Hematopoietic multipotent progenitor cell treated with erythropoietin and hydrocortisone succinate and interleukin-3 and kit ligand, for 17 days (in vitro differentiated cells): ENCODE data around the gene PITX1.

Experiments
- DNase-seq: peaks from one replicate; pipeline ENCODE4 v3.0.0-alpha.2; 2015; ENCODE audit warnings: low spot score

PITX1 gene

GRCh38 chr5:135028791-135029476 lies 5.1 kb downstream of the PITX1 start:
- DNase-seq = no peak

- DNase-seq = no peak
These were observed 6.1 kb downstream of the PITX1 start for GRCh38 chr5:135027697-135028615.

DNA sequence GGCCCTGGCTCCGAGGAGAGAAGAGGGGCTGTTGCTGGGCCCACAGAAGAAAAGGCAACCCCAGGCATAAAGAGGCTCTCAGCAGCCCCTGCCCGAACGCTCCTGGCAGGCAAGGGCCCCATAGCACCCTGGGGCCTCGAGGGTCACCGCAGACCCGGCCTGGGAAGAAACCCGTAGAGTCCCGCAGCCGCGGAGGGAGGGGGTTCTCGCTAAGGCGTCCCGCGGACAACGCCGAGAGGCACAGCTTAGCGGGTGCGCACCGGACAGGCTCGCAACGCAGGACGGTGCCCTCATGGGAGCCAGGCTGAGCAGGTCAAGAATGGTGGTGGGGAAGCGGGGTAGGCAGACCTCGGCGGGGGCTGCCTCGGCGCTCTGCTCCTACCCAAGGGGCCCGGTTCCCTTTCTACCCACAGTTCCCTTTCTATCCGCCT lies 6.7 kb downstream of the PITX1 start:
- DNase-seq = no peak

GRCh38 chr5:135026645-135027265 lies 7.3 kb downstream of the PITX1 start:
- no peak for DNase-seq

- no peak for DNase-seq
These were observed 8.0 kb downstream of the PITX1 start for GRCh38 chr5:135025730-135026644.

DNA sequence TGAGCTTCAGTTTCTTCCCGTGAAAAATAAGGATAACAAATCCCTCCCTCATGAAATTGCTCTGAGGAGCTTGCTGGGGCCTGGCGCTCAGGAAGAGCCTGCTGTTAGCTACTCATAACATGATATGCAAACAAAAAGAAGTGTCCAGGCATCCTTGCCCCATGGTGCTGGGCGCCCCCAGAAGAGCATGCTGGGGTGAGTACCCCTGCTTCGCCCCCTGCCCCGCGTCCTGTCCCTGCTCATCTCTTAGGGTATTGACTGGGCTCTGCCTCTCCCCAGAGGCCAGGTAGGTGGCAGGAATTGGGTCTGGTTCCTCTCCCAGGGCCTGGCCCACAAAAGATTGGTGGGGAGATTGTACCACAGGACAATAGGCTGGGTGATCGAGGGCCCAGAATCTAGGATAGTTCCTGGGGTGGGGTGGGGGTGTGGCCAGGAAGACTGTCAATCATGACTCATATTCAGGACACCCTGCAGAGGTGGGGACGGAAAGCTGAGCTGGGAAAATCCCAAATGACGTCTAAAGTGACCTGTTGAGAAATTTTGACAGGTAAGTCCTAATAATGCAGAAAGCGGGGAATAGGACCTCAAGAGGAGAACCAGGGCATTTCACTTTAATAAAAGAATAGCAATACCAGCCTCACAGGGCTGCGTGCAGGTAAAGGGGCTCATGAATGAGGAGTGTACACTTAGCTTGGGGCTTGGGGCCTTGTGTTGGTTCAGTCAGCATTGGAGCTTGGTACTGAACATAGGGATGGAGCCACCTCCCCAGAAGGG lies 8.9 kb downstream of the PITX1 start:
- no peak for DNase-seq

- DNase-seq = no peak
These were observed 13.7 kb downstream of the PITX1 start for GRCh38 chr5:135020111-135020895.

- DNase-seq = no peak
These were observed 14.7 kb downstream of the PITX1 start for GRCh38 chr5:135019314-135019713.

DNA sequence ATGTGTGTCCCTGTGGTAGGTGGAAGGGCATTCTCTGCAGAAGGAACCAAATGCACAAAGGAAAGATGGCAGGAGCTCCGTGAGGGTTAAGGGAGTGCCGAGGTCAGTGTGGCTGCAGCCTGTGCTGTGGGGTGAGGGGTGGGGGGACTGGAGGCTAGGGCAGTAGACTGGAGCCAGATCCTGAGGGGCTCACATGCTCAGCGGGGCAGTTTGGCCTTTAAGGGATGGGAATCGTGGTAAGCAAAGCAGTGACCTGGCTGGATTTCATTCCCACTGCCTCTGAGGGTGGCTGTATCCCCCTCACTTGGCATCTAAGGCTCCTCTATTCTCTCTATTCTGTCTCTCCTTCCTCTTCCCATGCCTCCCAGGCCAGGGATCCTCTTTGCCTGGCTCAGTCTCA lies 15.6 kb downstream of the PITX1 start:
- no peak for DNase-seq

DNA sequence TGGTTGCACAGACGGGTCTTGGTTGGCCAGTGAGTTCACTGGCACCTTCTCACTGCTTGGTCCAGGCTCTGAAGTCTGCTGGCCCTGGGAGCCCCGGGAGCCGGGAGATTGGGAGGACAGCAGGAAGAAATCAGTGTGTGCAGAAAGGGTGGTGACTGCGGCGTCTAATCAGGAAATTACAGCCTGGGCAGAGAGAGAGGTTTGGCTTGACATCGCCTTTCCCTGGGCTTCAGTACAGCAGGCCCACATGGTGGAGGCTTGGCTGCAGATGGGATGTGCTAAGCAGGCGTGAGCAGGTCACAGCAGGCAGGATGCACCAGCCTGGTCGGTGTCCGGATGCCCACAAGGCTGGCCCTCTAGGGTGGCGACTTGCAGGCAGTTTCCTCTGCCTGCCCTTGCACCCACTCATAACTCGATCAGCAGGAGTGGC lies 17.2 kb downstream of the PITX1 start:
- no peak for DNase-seq

GRCh38 chr5:135015942-135016341 lies 18.1 kb downstream of the PITX1 start:
- DNase-seq = no peak

GRCh38 chr5:135013947-135014570 lies 20.0 kb downstream of the PITX1 start:
- no peak for DNase-seq

DNA sequence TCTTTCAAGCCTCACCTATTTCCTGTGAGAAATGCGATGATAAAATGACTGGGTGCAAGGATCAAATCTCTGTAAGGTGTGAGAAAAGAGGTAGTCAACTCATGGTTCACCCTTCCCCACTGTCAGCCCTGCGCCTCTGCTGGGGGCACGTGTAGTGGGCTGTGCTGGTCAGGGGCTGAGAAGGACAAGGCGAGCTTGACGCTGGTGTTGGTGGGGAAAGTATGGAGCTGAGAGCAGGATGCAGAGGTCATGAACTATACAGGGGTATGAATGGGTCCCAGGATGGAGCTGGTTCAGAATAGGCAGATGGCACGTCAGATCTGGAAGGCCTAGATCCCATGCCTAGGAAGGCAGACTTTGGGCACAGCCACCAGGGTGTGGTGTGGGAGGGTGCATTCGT lies 20.6 kb downstream of the PITX1 start:
- no peak for DNase-seq

DNA sequence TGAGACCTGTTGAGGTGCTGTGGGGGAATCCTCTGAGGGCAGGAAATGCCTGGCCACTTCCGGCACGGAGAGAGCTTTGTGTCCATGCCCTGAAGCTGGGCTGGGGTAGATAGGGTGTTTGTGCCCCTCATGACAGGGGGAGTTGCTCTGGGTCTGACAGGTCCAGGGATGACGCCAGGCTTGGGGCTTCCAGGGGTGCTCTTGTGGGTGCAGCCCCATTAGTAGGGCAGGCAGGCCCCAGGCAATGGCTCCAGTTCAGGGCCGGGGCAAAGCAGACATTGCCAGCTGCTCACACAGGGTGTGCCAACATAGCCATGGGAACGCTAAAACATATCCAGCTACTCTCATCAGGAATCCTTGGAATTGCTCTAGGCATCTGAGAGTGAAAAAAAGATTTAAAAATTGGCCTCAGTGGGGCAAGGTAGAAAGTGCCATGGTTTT lies 21.1 kb downstream of the PITX1 start:
- no peak for DNase-seq

GRCh38 chr5:135012033-135012588 lies 21.9 kb downstream of the PITX1 start:
- no peak for DNase-seq

DNA sequence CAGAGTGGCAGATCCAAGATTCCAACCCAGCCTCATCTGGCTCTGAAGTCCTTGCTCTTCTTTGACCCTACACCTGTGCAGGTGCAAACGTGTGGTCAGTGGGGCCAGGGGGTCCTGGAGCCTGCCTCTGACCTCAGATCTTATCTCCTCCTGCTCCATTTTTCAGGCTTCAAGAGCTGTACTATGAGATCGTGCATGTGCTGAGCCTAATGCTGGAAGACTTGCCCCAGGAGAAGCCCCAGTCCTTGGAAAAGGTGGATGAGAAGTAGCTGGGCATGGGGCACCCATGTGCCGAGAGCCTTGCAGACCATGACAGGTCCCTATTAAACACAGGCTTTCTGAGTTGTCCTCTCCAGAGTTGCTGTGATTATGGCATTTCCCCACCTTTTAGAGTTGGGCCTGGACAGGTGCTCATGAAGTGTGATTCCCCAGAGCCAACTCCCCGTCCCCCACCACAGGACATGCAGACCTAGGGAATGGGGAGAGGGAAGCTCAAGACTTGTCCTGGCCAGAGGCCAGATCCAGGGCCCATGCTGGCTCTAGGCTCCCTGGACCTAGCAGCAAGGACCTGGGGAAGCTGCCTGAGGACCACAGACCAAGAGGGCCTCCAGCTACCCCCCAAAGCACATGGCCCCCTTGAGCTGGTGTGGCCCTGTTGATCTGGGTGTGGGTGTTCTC lies 22.5 kb downstream of the PITX1 start:
- no peak for DNase-seq

GRCh38 chr5:135010502-135011354 lies 23.3 kb downstream of the PITX1 start:
- DNase-seq = no peak
